ENCODE results near the gene ZKSCAN2. TPM values are rescaled to one million over a fixed set of nuclear protein-coding genes. Genes with fewer than 3 reads are reported as not detected.

ZKSCAN2 gene
- total RNA-seq, 1 donor from 2014 or later, result 16.2 TPM

DNA sequence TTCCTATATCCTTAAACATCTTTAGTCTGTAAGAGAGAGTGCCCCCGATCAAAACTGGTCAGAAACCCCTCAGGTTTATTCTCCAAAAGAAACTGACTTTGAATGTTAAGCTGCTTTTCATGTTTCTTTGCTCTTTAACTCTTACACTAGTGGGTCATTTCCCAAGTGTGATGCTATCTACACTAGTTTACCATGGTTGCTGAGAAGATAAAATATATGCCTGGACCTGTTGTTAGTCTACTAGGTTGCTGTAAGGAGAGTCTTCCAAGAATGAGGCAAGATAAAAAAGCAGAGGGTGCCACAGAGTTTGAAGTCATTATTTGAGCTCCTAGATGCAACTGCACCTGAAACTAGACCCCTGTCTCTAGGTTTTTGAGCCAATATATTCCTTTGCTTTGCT, 12.2 kb upstream of the ZKSCAN2 start:
- TF ChIP-seq CTCF (IDR thresholded peaks at IDR 0.05; ENCODE audit: unreplicated experiment), result no peak

DNA sequence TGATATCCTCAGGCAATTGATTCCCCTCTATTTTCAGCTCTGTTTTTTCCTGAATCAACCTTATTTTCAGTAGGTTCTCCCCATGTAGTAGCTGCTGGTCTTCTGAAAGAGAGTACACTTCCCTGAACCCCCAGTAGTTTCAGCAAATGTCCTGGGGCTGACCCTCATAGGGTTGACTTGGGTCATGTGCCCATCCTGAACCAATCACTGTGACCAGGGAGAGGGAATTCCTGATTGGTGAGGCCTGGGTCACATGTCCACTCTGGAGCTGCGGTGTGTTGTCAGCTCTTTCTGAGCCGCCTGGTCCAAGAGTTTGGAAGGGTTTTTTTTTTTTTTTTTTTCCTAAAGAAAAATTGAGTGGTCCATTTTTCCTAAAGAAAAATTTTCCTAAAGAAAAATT, 8.3 kb upstream of the ZKSCAN2 start:
- H3K4me3 Mint-ChIP-seq (ENCODE audit: unreplicated experiment), result no peak overlapping the region
- no peaks in the 10 kb centered on the region for H3K36me3 Mint-ChIP-seq (ENCODE audit: low read depth, unreplicated experiment)
- no peaks in the 10 kb centered on the region for H3K9me3 Mint-ChIP-seq (ENCODE audit: unreplicated experiment)
- no peaks in the 10 kb centered on the region for H3K27me3 Mint-ChIP-seq (ENCODE audit: unreplicated experiment)
- DNase-seq (ENCODE audit: low spot score), result no peak
- H3K4me1 Mint-ChIP-seq (ENCODE audit: unreplicated experiment), result peaks cover 8% of the 10 kb centered on the region
- TF ChIP-seq CTCF (IDR thresholded peaks at IDR 0.05; ENCODE audit: unreplicated experiment), result no peak
- H3K27ac Mint-ChIP-seq (ENCODE audit: unreplicated experiment), result no peak overlapping the region

More for the DNA sequence above, 12.2 kb upstream of the ZKSCAN2 start:
- DNase-seq (ENCODE audit: low spot score), result no peak
- Mint-ChIP-seq H3K36me3 (ENCODE audit: low read depth, unreplicated experiment) (no peaks in the 10 kb centered on the region), H3K9me3 (ENCODE audit: unreplicated experiment) (no peaks in the 10 kb centered on the region), H3K4me3 (ENCODE audit: unreplicated experiment) (no peak overlapping the region), H3K27ac (ENCODE audit: unreplicated experiment) (no peak overlapping the region), H3K27me3 (ENCODE audit: unreplicated experiment) (peaks cover 2% of the 10 kb centered on the region), H3K4me1 (ENCODE audit: unreplicated experiment) (no peaks in the 10 kb centered on the region)

GRCh38 chr16:25264597-25264996, 7.0 kb upstream of the ZKSCAN2 start:
- no peaks in the 10 kb centered on the region for H3K27me3 Mint-ChIP-seq (ENCODE audit: unreplicated experiment)
- H3K4me3 Mint-ChIP-seq (ENCODE audit: unreplicated experiment), result no peak overlapping the region
- TF ChIP-seq CTCF (IDR thresholded peaks at IDR 0.05; ENCODE audit: unreplicated experiment), result no peak
- H3K27ac Mint-ChIP-seq (ENCODE audit: unreplicated experiment), result no peak overlapping the region
- no peaks in the 10 kb centered on the region for H3K36me3 Mint-ChIP-seq (ENCODE audit: low read depth, unreplicated experiment)
- H3K9me3 Mint-ChIP-seq (ENCODE audit: unreplicated experiment), result no peaks in the 10 kb centered on the region
- H3K4me1 Mint-ChIP-seq (ENCODE audit: unreplicated experiment), result peaks cover 10% of the 10 kb centered on the region
- DNase-seq (ENCODE audit: low spot score), result peak; percentile 30

DNA sequence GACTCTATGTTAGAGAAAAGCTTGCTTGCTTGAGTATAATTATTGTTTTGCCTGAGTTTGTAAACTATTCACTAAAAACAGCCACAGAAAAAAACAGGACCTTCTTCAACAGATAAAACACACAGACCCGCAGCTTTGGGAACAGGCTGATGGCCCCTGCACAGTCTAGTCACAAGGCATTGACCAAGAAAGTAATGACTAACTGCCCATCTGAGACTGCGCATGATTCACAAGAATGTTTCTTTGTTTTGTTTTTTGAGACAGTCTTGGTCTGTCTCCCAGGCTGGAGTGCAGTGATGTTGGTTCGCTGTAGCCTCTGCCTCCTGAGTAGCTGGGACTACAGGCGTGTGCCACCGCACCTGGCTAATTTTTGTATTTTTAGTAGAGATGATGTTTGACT, 2.8 kb upstream of the ZKSCAN2 start:
- TF ChIP-seq CTCF (IDR thresholded peaks at IDR 0.05; ENCODE audit: unreplicated experiment), result no peak
- Mint-ChIP-seq H3K4me3 (ENCODE audit: unreplicated experiment) (no peak overlapping the region), H3K27ac (ENCODE audit: unreplicated experiment) (no peak overlapping the region), H3K36me3 (ENCODE audit: low read depth, unreplicated experiment) (no peaks in the 10 kb centered on the region), H3K27me3 (ENCODE audit: unreplicated experiment) (peaks cover 10% of the 10 kb centered on the region), H3K4me1 (ENCODE audit: unreplicated experiment) (peaks cover 30% of the 10 kb centered on the region), H3K9me3 (ENCODE audit: unreplicated experiment) (no peaks in the 10 kb centered on the region)
- DNase-seq (ENCODE audit: low spot score), result no peak

DNA sequence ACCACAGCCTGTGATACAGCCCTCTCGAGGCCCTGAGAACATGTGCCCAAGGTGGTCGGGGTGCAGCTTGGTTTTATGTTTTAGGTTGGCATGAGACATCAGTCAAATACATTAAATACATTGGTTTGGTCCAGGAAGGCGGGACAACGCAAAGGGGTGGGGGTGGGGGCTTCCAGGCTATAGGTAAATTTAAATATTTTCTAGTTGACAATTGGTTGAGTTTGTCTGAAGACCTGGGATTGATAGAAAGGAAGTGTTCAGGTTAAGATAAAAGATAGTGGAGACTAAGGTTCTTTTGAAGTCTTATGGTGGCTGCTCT, 1.2 kb upstream of the ZKSCAN2 start:
- Mint-ChIP-seq H3K36me3 (ENCODE audit: low read depth, unreplicated experiment) (peaks cover 9% of the 10 kb centered on the region), H3K9me3 (ENCODE audit: unreplicated experiment) (no peaks in the 10 kb centered on the region), H3K4me1 (ENCODE audit: unreplicated experiment) (peaks cover 30% of the 10 kb centered on the region), H3K4me3 (ENCODE audit: unreplicated experiment) (peak overlapping the region; percentile 95), H3K27me3 (ENCODE audit: unreplicated experiment) (peaks cover 10% of the 10 kb centered on the region), H3K27ac (ENCODE audit: unreplicated experiment) (no peak overlapping the region)
- no peak for TF ChIP-seq CTCF (IDR thresholded peaks at IDR 0.05; ENCODE audit: unreplicated experiment)
- no peak for DNase-seq (ENCODE audit: low spot score)
